Neutrophil (primary cell): ENCODE data around the gene FCHO1.

Source experiments
- H3K27ac ChIP-seq: fragments of 200-600 bp; sonication (generic); 2 replicates; pipeline ENCODE4 v1.5.1; 2016; ENCODE audit warnings: mild to moderate bottlenecking, moderate library complexity
- H3K27me3 ChIP-seq: fragments of 200-600 bp; sonication (generic); 2 replicates; pipeline ENCODE4 v1.6.0; 2016; ENCODE audit warnings: mild to moderate bottlenecking
- H3K36me3 ChIP-seq: fragments of 200-600 bp; sonication (generic); 2 replicates; pipeline ENCODE4 v1.5.1; 2017
- H3K4me1 ChIP-seq, 2 experiments: fragments of 200-600 bp in 1 of 2; sonication (generic) in 1 of 2; 1 replicate in 1 of 2; 2 replicates in 1 of 2; pipeline versions ENCODE4 v1.5.1 to v1.6.1; 2013 to 2016; ENCODE audit warnings: low read depth in 1 of 2, low read length in 1 of 2, mild to moderate bottlenecking in 1 of 2, moderate library complexity in 1 of 2; ENCODE audit not compliant: control insufficient read depth in 1 of 2, insufficient read depth in 1 of 2
- H3K4me3 ChIP-seq, 2 experiments: fragments of 200-600 bp in 1 of 2; sonication (generic) in 1 of 2; 1 replicate in 1 of 2; 2 replicates in 1 of 2; pipeline ENCODE4 v1.5.1; 2013 to 2016; ENCODE audit warnings: low read depth in 1 of 2, low read length in 1 of 2, mild to moderate bottlenecking in 1 of 2, moderate library complexity in 1 of 2
- H3K9me3 ChIP-seq: fragments of 200-600 bp; sonication (generic); 2 replicates; pipeline ENCODE4 v1.5.1; 2016
- TF ChIP-seq, protein P1 (sequence below): fragments of 200-600 bp; sonication (generic); IDR thresholded peaks from 2 replicates; pipeline ENCODE4 v1.5.1; 2016; ENCODE audit warnings: antibody characterized with exemption

The FCHO1 gene

DNA sequence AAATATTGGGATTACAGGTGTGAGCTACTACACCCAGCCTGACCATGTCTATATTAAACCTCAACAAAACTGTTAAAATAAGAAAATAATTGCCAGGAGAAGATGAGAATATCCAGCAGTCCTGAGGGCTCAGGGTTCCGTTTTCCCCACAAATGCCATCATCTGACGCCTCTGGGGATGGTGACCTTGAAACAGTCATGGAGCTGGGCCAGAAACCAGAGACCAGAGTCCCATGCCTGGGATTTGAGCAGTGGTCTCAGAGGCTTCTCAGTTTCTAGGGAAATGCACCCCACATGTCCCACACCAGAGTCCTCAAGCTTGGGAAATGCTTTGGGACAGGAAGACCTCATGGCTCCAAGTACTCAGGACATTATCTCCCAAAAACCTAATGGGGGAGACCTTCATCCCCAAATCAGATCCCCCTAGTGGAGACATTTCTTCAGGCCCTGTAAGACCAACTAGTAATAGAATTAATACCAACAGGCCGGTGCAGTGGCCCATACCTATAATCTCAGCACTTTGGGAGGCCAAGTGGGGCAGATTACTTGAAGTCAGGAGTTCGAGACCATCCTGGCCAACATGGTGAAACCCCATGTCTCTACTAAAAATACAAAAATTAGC is 34.9 kb upstream of the FCHO1 start:
- Histone ChIP-seq H3K27ac (peak overlapping the region; percentile 86), H3K9me3 (no peaks in the 10 kb centered on the region), H3K27me3 (no peaks in the 10 kb centered on the region), H3K36me3 (no peaks in the 10 kb centered on the region), H3K4me3 (peak overlapping the region in 1 of 2 experiments; percentile 37), H3K4me1 (peaks cover 45 to 47% of the 10 kb centered on the region in 2 experiments)
- TF ChIP-seq, protein P1, sequence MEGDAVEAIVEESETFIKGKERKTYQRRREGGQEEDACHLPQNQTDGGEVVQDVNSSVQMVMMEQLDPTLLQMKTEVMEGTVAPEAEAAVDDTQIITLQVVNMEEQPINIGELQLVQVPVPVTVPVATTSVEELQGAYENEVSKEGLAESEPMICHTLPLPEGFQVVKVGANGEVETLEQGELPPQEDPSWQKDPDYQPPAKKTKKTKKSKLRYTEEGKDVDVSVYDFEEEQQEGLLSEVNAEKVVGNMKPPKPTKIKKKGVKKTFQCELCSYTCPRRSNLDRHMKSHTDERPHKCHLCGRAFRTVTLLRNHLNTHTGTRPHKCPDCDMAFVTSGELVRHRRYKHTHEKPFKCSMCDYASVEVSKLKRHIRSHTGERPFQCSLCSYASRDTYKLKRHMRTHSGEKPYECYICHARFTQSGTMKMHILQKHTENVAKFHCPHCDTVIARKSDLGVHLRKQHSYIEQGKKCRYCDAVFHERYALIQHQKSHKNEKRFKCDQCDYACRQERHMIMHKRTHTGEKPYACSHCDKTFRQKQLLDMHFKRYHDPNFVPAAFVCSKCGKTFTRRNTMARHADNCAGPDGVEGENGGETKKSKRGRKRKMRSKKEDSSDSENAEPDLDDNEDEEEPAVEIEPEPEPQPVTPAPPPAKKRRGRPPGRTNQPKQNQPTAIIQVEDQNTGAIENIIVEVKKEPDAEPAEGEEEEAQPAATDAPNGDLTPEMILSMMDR = no peak

DNA sequence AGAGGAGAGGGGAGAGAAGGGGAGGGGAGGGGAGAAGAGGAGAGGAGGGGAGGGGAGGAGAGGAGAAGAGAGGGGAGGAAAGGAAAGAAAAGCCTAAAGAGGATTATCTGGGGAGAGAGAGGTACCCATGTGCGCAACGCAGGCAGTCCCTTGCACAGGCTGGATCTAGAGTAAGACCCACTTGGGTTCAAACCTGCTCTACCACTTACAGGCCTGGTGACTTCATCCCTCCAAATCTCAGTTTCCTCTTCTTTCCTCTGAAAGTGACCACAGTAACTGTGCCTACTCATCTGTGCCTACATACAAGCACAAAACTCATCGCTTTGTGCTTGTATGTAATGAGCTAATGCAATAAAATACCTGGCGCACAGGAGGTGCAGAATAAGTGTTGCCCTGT is 32.7 kb upstream of the FCHO1 start:
- H3K4me1 ChIP-seq = peaks cover 59 to 60% of the 10 kb centered on the region in 2 experiments
- peak overlapping the region; percentile 80 to 83 for H3K4me3 ChIP-seq
- H3K27ac ChIP-seq = peak overlapping the region; percentile 77

GRCh38 chr19:17718947-17719711 is 32.1 kb upstream of the FCHO1 start, which contains the start of gene MAP1S:
TSS of gene MAP1S (plus strand) at chr19:17719480. CDS start at chr19:17719503, 23 bp downstream.
- Histone ChIP-seq H3K27me3 (no peaks in the 10 kb centered on the region), H3K36me3 (peaks cover 19% of the 10 kb centered on the region), H3K4me3 (peak within 1 kb of the TSS; percentile 80 to 83), H3K27ac (peak within 1 kb of the TSS; percentile 77), H3K4me1 (peaks cover 59 to 60% of the 10 kb centered on the region in 2 experiments), H3K9me3 (no peaks in the 10 kb centered on the region)
- TF ChIP-seq, protein P1 = peak; percentile 21

More for the DNA sequence above, 32.7 kb upstream of the FCHO1 start:
- peaks cover 13% of the 10 kb centered on the region for H3K36me3 ChIP-seq
- no peaks in the 10 kb centered on the region for H3K27me3 ChIP-seq
- TF ChIP-seq, protein P1 = no peak
- no peaks in the 10 kb centered on the region for H3K9me3 ChIP-seq

- TF ChIP-seq, protein P1 = no peak
- H3K27ac ChIP-seq = peak overlapping the region; percentile 77
- peaks cover 26% of the 10 kb centered on the region for H3K36me3 ChIP-seq
- H3K4me1 ChIP-seq = peaks cover 59 to 60% of the 10 kb centered on the region in 2 experiments
- H3K9me3 ChIP-seq = no peaks in the 10 kb centered on the region
- H3K27me3 ChIP-seq = no peaks in the 10 kb centered on the region
- peak overlapping the region; percentile 80 to 83 for H3K4me3 ChIP-seq
Measured at GRCh38 chr19:17719730-17720400, 31.4 kb upstream of the FCHO1 start.

DNA sequence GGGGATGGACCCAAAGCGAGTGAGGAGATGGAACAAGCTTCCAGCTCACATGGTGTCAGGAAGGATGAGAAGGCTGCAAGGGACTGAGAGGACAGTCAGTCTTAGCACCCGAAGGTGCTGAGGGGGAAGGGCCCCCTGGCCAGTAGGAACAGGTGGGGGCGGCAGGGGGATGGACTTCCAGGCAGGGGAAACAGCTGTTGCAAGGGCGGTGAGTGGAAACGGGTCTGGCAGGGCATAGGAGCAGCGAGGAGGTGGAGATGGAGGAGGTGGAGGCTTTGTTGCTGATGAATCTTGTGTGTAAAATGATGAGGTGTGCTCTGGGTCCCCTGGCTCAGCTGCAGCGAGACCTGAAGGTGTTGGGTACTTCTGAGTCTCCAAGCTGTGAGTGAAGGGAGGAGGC is 30.8 kb upstream of the FCHO1 start:
- Histone ChIP-seq H3K9me3 (no peaks in the 10 kb centered on the region), H3K4me1 (peaks cover 59 to 60% of the 10 kb centered on the region in 2 experiments), H3K4me3 (peak overlapping the region; percentile 80 to 83), H3K36me3 (peaks cover 32% of the 10 kb centered on the region), H3K27ac (peak overlapping the region; percentile 77), H3K27me3 (no peaks in the 10 kb centered on the region)
- TF ChIP-seq, protein P1 = no peak
